HEK293 (cell line): ENCODE measurements around the gene FBN2.
A peak's percentile ranks its signal among the peaks of the same experiment; 100 is the strongest.

ENCODE experiments used
- CTCF ChIA-PET: fragments of 350-600 bp; formaldehyde crosslinking; extraction: SDS; loops from one replicate; lab custom pipeline; 2021; ENCODE audit warnings: antibody characterized with exemption; lab: Yijun Ruan, JAX
- POLR2A ChIA-PET: fragments of 300-600 bp; formaldehyde crosslinking; extraction: SDS; loops from one replicate; lab custom pipeline; 2020; ENCODE audit warnings: antibody characterized with exemption, inconsistent platforms; lab: Yijun Ruan, JAX
- H3K27ac ChIP-seq: fragments of 200-500 bp; sonication (Bioruptor generic); 2 replicates; pipeline ENCODE4 v1.5.1; 2014; ENCODE audit warnings: low read depth, low read length, control low read depth, inconsistent platforms; ENCODE audit errors: extremely low read depth
- H3K36me3 ChIP-seq, 2 experiments: fragments of 200-500 bp in 1 of 2; sonication (Bioruptor generic) in 1 of 2; 1 replicate in 1 of 2; 2 replicates in 1 of 2; pipeline ENCODE4 v1.5.1; 2014 to 2017; ENCODE audit warnings: inconsistent platforms in 2 of 2, low read length in 2 of 2; ENCODE audit not compliant: control insufficient read depth in 2 of 2, insufficient read depth in 1 of 2
- H3K4me1 ChIP-seq: fragments of 200-500 bp; sonication (Bioruptor generic); 2 replicates; pipeline ENCODE4 v1.5.1; 2014; ENCODE audit warnings: mild to moderate bottlenecking, low read length, inconsistent platforms; ENCODE audit not compliant: control insufficient read depth, insufficient read depth
- H3K4me3 ChIP-seq: 2 replicates; pipeline ENCODE4 v1.5.1; 2011; ENCODE audit warnings: low read depth, mild to moderate bottlenecking, control low read depth, low read length, moderate library complexity
- H3K9me3 ChIP-seq: fragments of 200-500 bp; sonication (Bioruptor generic); 2 replicates; pipeline ENCODE4 v1.5.1; 2014; ENCODE audit warnings: low read depth, low read length, inconsistent platforms; ENCODE audit not compliant: control insufficient read depth, insufficient read depth
- BCL11A ChIP-seq: fragments of 450-650 bp; formaldehyde crosslinking; IDR thresholded peaks from 2 replicates; pipeline ENCODE4 v1.5.1; 2016; ENCODE audit warnings: low read depth, missing biosample characterization, missing genetic modification characterization
- GLIS1 ChIP-seq: fragments of 450-650 bp; formaldehyde crosslinking; IDR thresholded peaks from 2 replicates; pipeline ENCODE4 v1.5.1; 2016; ENCODE audit warnings: missing biosample characterization, missing genetic modification characterization
- KLF9 ChIP-seq: fragments of 450-650 bp; formaldehyde crosslinking; IDR thresholded peaks from 2 replicates; pipeline ENCODE4 v1.5.1; 2016; ENCODE audit warnings: missing biosample characterization, missing genetic modification characterization, low read depth
- OSR2 ChIP-seq: fragments of 450-650 bp; formaldehyde crosslinking; IDR thresholded peaks from 2 replicates; pipeline ENCODE4 v1.5.1; 2016; ENCODE audit warnings: missing biosample characterization, missing genetic modification characterization
- REST ChIP-seq: fragments of 450-650 bp; formaldehyde crosslinking; IDR thresholded peaks from 2 replicates; pipeline ENCODE4 v1.5.1; 2016; ENCODE audit warnings: missing biosample characterization, missing genetic modification characterization
- ZBTB26 ChIP-seq: fragments of 450-650 bp; formaldehyde crosslinking; optimal IDR thresholded peaks from 2 replicates; pipeline ENCODE3; 2016; ENCODE audit warnings: missing biosample characterization, mild to moderate bottlenecking, missing genetic modification characterization
- ZBTB8A ChIP-seq: fragments of 450-650 bp; formaldehyde crosslinking; IDR thresholded peaks from 2 replicates; pipeline ENCODE4 v1.5.1; 2016; ENCODE audit warnings: missing biosample characterization, missing genetic modification characterization
- ZEB2 ChIP-seq: fragments of 450-650 bp; formaldehyde crosslinking; IDR thresholded peaks from 2 replicates; pipeline ENCODE4 v1.5.1; 2016; ENCODE audit warnings: missing biosample characterization, missing genetic modification characterization
- ZFP3 ChIP-seq: fragments of 450-650 bp; formaldehyde crosslinking; IDR thresholded peaks from 2 replicates; pipeline ENCODE4 v1.5.1; 2016; ENCODE audit warnings: low read depth, missing biosample characterization, missing genetic modification characterization
- ZFP41 ChIP-seq: fragments of 450-650 bp; formaldehyde crosslinking; IDR thresholded peaks from 2 replicates; pipeline ENCODE4 v1.5.1; 2016; ENCODE audit warnings: missing biosample characterization, missing genetic modification characterization, borderline replicate concordance
- ZNF146 ChIP-seq: fragments of 450-650 bp; formaldehyde crosslinking; IDR thresholded peaks from 2 replicates; pipeline ENCODE4 v1.5.1; 2016; ENCODE audit warnings: missing biosample characterization, missing genetic modification characterization
- ZNF248 ChIP-seq: fragments of 450-650 bp; formaldehyde crosslinking; IDR thresholded peaks from 2 replicates; pipeline ENCODE4 v1.5.1; 2017; ENCODE audit warnings: missing biosample characterization, missing genetic modification characterization
- ZNF274 ChIP-seq, 2 experiments: fragments of 200-500 bp in 1 of 2; fragments of 450-650 bp in 1 of 2; sonication (Bioruptor generic) in 1 of 2; formaldehyde crosslinking in 1 of 2; IDR thresholded peaks; 2 replicates each; pipeline versions ENCODE4 v1.5.1 to v1.6.1; 2014 to 2016; ENCODE audit warnings: borderline replicate concordance in 1 of 2, inconsistent platforms in 1 of 2, low read length in 1 of 2, missing biosample characterization in 1 of 2, missing genetic modification characterization in 1 of 2
- ZNF324 ChIP-seq: fragments of 450-650 bp; formaldehyde crosslinking; IDR thresholded peaks from 2 replicates; pipeline ENCODE4 v1.5.1; 2016; ENCODE audit warnings: missing biosample characterization, missing genetic modification characterization
- ZNF335 ChIP-seq: fragments of 450-650 bp; formaldehyde crosslinking; conservative IDR thresholded peaks from 2 replicates; pipeline ENCODE4 v1.5.1; 2016; ENCODE audit warnings: missing biosample characterization, missing genetic modification characterization
- ZNF341 ChIP-seq: fragments of 450-650 bp; formaldehyde crosslinking; IDR thresholded peaks from 2 replicates; pipeline ENCODE4; 2016; ENCODE audit warnings: low read depth, missing biosample characterization, missing genetic modification characterization
- ZNF354C ChIP-seq: fragments of 450-650 bp; formaldehyde crosslinking; IDR thresholded peaks from 2 replicates; pipeline ENCODE4 v1.5.1; 2016; ENCODE audit warnings: missing biosample characterization, missing genetic modification characterization, low read depth, borderline replicate concordance
- ZNF362 ChIP-seq: fragments of 450-650 bp; formaldehyde crosslinking; IDR thresholded peaks from 2 replicates; pipeline ENCODE4 v1.5.1; 2016; ENCODE audit warnings: missing biosample characterization, missing genetic modification characterization
- ZNF404 ChIP-seq: fragments of 450-650 bp; formaldehyde crosslinking; IDR thresholded peaks from 2 replicates; pipeline ENCODE4 v1.5.1; 2017; ENCODE audit warnings: missing biosample characterization, missing genetic modification characterization
- ZNF433 ChIP-seq: fragments of 450-650 bp; formaldehyde crosslinking; IDR thresholded peaks from 2 replicates; pipeline ENCODE4 v1.5.1; 2016; ENCODE audit warnings: missing biosample characterization, missing genetic modification characterization, low read depth
- ZNF501 ChIP-seq: fragments of 450-650 bp; formaldehyde crosslinking; IDR thresholded peaks from 2 replicates; pipeline ENCODE4 v1.5.1; 2016; ENCODE audit warnings: missing biosample characterization, missing genetic modification characterization
- ZNF514 ChIP-seq: fragments of 450-650 bp; formaldehyde crosslinking; IDR thresholded peaks from 2 replicates; pipeline ENCODE4 v1.5.1; 2016; ENCODE audit warnings: missing biosample characterization, missing genetic modification characterization
- ZNF544 ChIP-seq: fragments of 450-650 bp; formaldehyde crosslinking; IDR thresholded peaks from 2 replicates; pipeline ENCODE4 v1.5.0; 2017; ENCODE audit warnings: missing biosample characterization, missing genetic modification characterization
- ZNF561 ChIP-seq: fragments of 450-650 bp; IDR thresholded peaks from 2 replicates; pipeline ENCODE4 v1.5.1; 2018; ENCODE audit warnings: missing biosample characterization, missing genetic modification characterization, borderline replicate concordance
- ZNF660 ChIP-seq: fragments of 450-650 bp; IDR thresholded peaks from 2 replicates; pipeline ENCODE4 v1.5.1; 2018; ENCODE audit warnings: missing biosample characterization, mild to moderate bottlenecking, missing genetic modification characterization
- ZNF670 ChIP-seq: fragments of 450-650 bp; formaldehyde crosslinking; IDR thresholded peaks from 2 replicates; pipeline ENCODE4 v1.5.1; 2016; ENCODE audit warnings: missing biosample characterization, missing genetic modification characterization, low read depth
- ZNF677 ChIP-seq: fragments of 450-650 bp; IDR thresholded peaks from 2 replicates; pipeline ENCODE4 v1.5.0; 2018; ENCODE audit warnings: missing biosample characterization, mild to moderate bottlenecking, missing genetic modification characterization, moderate library complexity
- ZNF792 ChIP-seq: fragments of 450-650 bp; formaldehyde crosslinking; IDR thresholded peaks from 2 replicates; pipeline ENCODE4 v1.5.1; 2016; ENCODE audit warnings: missing biosample characterization, missing genetic modification characterization
- TF ChIP-seq, protein P1 (sequence below): fragments of 450-650 bp; formaldehyde crosslinking; IDR thresholded peaks from 2 replicates; pipeline ENCODE4 v1.5.1; 2017; ENCODE audit warnings: missing biosample characterization, missing genetic modification characterization
- TF ChIP-seq, protein P2 (sequence below): fragments of 450-650 bp; formaldehyde crosslinking; IDR thresholded peaks from 2 replicates; pipeline ENCODE4 v1.5.1; 2017; ENCODE audit warnings: missing biosample characterization, mild to moderate bottlenecking, missing genetic modification characterization, moderate library complexity

FBN2 gene

DNA sequence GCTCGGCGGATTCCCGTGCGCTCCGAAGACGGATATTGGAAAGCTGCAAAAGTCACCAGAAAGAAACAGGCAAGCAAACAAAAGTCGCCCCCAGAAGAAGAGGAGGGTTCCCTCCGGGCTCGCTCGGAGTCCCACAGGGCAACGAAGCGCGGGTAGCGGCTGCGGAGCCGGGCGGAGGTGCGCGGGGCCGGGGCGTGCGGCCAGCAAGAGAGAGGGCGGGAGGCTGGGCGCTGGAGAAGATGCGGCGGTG is at the start of gene FBN2:
TSS of gene FBN2 (minus strand) at position 246 of the 250 bp plus-strand sequence. CDS start 642 bp downstream, outside the sequence.
- POLR2A ChIA-PET, result interaction anchor here (1.1 to 1.7 kb wide), 2 partner anchors 129 to 557 kb away, joined by 3 to 7 read pairs; no protein-coding TSS in a partner anchor
- Histone ChIP-seq H3K4me1 (peaks cover 8% of the 10 kb centered on the region), H3K36me3 (peaks cover under 1 to 15% of the 10 kb centered on the region in 2 experiments; a peak in 2 of 3 replicates), H3K27ac (peak within 1 kb of the TSS; percentile 89), H3K4me3 (peak within 1 kb of the TSS; percentile 78), H3K9me3 (no peaks in the 10 kb centered on the region)
- CTCF ChIA-PET, result interaction anchor here (0.6 kb wide), 1 partner anchor 9 kb away, joined by 3 read pairs; no protein-coding TSS in a partner anchor
- peak; percentile 32; the same call in 1 of the 2 replicates for TF ChIP-seq ZNF561
- no peak for TF ChIP-seq ZFP3 (tag by site-specific recombination)
- no peak for TF ChIP-seq KLF9
- TF ChIP-seq ZNF404 (tag by site-specific recombination), result no peak
- TF ChIP-seq, protein P1, sequence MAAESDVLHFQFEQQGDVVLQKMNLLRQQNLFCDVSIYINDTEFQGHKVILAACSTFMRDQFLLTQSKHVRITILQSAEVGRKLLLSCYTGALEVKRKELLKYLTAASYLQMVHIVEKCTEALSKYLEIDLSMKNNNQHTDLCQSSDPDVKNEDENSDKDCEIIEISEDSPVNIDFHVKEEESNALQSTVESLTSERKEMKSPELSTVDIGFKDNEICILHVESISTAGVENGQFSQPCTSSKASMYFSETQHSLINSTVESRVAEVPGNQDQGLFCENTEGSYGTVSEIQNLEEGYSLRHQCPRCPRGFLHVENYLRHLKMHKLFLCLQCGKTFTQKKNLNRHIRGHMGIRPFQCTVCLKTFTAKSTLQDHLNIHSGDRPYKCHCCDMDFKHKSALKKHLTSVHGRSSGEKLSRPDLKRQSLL (tag by site-specific recombination), result peak; percentile 73; the same call in 1 of the 2 replicates
- TF ChIP-seq ZNF544 (tag by site-specific recombination), result no peak
- TF ChIP-seq ZNF354C (tag by site-specific recombination), result no peak
- no peak for TF ChIP-seq ZNF792
- no peak for TF ChIP-seq ZNF146
- TF ChIP-seq ZNF514 (tag by site-specific recombination), result no peak
- no peak for TF ChIP-seq ZNF248 (tag by site-specific recombination)
- no peak for TF ChIP-seq GLIS1 (tag by site-specific recombination)
- TF ChIP-seq ZNF677, result no peak
- peak; percentile 73 for TF ChIP-seq ZBTB26 (tag by site-specific recombination)
- no peak for TF ChIP-seq ZNF433 (tag by site-specific recombination)
- TF ChIP-seq ZNF501, result no peak
- TF ChIP-seq, protein P2, sequence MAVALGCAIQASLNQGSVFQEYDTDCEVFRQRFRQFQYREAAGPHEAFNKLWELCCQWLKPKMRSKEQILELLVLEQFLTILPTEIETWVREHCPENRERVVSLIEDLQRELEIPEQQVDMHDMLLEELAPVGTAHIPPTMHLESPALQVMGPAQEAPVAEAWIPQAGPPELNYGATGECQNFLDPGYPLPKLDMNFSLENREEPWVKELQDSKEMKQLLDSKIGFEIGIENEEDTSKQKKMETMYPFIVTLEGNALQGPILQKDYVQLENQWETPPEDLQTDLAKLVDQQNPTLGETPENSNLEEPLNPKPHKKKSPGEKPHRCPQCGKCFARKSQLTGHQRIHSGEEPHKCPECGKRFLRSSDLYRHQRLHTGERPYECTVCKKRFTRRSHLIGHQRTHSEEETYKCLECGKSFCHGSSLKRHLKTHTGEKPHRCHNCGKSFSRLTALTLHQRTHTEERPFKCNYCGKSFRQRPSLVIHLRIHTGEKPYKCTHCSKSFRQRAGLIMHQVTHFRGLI (tag by site-specific recombination), result peak; percentile 54; the same call in 1 of the 2 replicates
- no peak for TF ChIP-seq ZNF670 (tag by site-specific recombination)
- TF ChIP-seq OSR2, result no peak
- peak; percentile 83 for TF ChIP-seq ZNF660
- TF ChIP-seq ZEB2 (tag by site-specific recombination), result no peak
- no peak for TF ChIP-seq ZNF362 (tag by site-specific recombination)
- TF ChIP-seq ZNF335, result peak; percentile 50

DNA sequence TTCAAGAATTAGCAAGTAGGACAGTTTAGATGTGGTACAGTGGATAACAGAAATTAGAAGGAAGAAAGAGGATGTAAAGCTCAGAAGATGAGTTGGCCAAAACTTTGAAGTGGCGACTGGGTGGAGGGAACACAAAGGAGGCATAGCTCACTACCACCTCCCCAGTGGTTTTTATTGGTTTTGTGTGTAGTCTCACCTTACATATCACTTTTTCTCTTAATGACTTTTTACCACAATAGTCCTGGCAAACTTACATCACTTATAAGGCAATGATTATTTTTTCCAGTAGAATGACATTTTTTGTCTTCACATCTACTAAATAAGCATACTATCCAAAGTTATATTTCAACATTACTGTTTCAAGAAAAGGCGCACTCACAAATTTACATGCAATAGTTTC is 49.2 kb upstream of the FBN2 start:
- CTCF ChIA-PET, result interaction anchor here (0.6 to 0.8 kb wide), 2 partner anchors 9 to 93 kb away, joined by 3 to 4 read pairs; no protein-coding TSS in a partner anchor
- POLR2A ChIA-PET, result no interaction called here
- no peak overlapping the region for H3K27ac ChIP-seq
- no peak overlapping the region for H3K4me3 ChIP-seq
- H3K36me3 ChIP-seq, result no peaks in the 10 kb centered on the region
- peaks cover 14% of the 10 kb centered on the region for H3K4me1 ChIP-seq
- H3K9me3 ChIP-seq, result no peaks in the 10 kb centered on the region
- TF ChIP-seq ZFP41 (tag by site-specific recombination) (no peak), ZNF324 (tag by site-specific recombination) (no peak), BCL11A (tag by site-specific recombination) (no peak), ZNF274 (IDR thresholded peaks at IDR 0.05; ENCODE audit: low read length) (no peak), ZNF274 (tag by site-specific recombination; IDR thresholded peaks at IDR 0.05; ENCODE audit: borderline replicate concordance) (no peak), REST (tag by site-specific recombination) (no peak), ZBTB8A (tag by site-specific recombination) (no peak), ZNF341 (tag by site-specific recombination) (no peak)
